Forelimb muscle (tissue), 1 donor: ENCODE measurements around the gene PACSIN1. TPM values are rescaled to one million over a fixed set of nuclear protein-coding genes. Genes with fewer than 3 reads are reported as not detected.
"Not testable (repeated sequence)": the region's sequence is repeated elsewhere in the genome, so short reads cannot be mapped to it uniquely, and the experiment has no call there.

Experiments used
- DNase-seq: peaks from one replicate; pipeline ENCODE4 v3.0.0-alpha.2; 2013; ENCODE audit warnings: low read depth
- polyA plus RNA-seq: library from polyadenylated mRNA; unstranded; fragments of 120-200 nt; gene quantifications from one replicate; pipeline ENCODE4 v1.2.1, GENCODE V29; 2013; ENCODE audit not compliant: insufficient read length

Gene PACSIN1
- polyA plus RNA-seq, 1 donor = 1.1 TPM

GRCh38 chr6:34484899-34485298 is 19.0 kb downstream of the PACSIN1 start:
- no peak for DNase-seq

GRCh38 chr6:34485321-34486060 is 19.6 kb downstream of the PACSIN1 start:
- no peak for DNase-seq

DNA sequence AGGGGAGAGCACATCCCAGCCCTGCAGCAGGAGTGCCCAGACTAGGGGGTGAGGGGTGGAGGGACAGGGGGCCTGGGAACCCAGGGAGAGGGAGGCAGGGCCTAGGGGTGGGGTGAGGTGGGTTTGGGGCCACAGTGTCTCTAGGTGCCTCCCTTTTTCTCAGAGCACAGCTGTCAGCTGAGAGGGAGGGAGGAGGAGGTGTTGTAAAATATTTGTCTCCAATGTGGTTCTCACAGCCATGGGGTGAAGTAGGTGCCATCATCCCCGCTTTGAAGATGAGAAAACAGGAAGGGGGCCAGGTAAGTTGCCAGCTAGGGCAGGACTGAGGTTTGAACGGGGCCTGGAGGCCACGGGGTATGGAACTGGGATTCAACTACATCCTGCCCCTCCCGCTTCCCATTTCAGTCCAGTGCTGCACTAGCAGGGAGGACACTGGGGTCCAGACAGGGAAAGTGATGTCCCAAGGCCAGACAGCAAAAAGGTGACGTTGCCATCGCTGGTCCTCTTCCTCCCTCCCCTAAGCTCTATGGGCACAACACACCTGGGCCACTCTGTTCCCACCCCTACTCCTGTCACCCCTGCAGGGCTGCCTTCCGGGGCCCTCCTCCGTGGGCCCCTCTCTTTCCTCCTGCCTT is 20.3 kb downstream of the PACSIN1 start:
- DNase-seq = no peak

DNA sequence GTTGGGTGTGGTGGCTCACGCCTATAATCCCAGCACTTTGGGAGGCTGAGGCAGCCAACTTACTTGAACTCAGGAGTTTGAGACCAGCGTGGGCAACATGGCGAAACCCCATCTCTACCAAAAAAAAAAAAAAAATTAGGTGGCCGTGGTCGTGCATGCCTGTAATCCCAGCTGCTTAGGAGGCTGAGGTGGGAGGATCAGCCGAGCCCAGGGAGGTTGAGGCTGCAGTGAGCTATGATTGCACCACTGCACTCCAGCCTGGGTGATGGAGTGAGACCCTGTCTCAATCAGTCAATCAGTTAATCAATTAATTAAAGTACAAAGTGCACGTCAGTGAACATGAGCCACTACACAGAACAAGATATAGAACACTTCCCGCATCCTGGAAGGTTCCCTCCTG is 21.0 kb downstream of the PACSIN1 start:
- not testable (repeated sequence) for DNase-seq

- no peak for DNase-seq
Measured at GRCh38 chr6:34487536-34487935, 21.7 kb downstream of the PACSIN1 start.

DNA sequence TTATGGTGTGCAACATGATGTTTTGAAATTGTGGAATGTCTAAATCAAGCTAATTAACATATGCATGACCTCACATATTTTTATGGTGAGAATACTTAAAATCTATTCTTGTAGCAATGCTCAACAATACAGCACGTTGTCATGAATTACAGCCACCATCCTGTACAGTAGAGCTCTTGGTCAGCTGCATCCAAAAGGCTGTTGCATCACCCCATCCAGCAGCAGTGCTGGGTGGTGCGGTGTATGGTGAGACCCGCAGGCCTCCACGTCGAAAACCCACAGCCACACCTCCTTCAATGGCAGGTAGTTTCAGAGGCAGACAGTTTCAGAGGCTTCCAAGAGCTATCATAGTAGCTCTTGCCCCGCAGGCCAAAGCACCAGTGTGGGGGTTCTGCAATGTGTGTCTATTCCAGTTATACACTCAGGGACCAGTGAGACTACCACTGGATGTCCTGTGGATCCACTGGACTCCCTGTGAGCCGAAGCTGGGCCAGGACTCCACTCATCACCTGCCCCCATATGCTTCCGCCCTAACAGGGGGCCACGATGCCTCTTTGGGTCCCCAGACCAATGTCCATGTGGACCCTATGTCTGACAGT is 23.4 kb downstream of the PACSIN1 start:
- no peak for DNase-seq

DNA sequence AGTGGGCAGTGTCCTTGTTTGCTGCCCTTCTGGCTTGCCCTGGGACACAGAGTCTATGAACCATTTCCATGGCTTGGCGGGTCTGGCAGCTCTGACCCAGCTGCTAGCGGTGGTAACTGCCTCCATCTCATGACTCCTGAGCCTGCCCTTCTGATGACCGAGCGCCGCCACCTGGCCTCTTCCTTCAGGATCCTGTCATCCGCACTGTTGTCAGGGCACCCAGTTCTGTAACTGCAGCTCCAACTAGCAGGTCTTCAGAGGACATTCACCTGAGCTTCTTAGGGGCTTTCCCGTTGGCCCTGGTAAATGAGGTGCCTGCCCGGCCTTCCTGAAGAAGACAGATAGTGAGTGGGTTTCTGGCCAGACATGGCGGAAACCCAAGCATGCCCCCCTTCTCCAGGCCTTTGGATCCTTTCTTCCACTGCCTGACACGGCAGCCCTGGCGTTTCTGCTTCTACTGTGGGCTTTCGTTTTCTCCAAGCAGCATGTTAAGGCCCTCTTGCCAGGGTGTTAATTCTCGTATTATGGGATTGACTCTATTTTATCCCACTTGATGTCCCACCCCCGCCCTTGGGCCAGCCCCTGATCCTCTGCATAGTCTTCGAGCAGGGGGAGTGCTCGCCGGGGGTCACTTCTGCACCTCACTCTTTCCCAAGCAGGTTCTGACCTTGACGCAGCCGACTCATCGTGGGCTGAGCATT is 24.7 kb downstream of the PACSIN1 start:
- DNase-seq = no peak

DNA sequence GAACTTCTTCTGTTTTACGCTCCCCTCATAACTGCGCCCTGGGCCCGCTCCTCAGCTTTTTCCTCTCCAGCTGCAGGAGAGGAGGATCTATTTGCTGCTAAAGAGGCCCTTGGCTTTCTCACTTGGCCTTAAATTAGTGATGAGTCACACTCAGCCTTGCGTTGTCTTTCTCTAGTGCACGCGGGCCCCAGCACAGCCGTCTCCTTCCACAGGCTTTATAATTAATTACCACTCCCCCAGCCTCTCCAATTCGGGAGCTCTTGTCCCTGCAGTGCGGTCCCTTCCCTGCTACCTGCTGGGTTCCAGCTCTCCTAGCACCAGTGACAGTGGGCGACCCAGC is 25.2 kb downstream of the PACSIN1 start:
- peak; percentile 67 for DNase-seq

DNA sequence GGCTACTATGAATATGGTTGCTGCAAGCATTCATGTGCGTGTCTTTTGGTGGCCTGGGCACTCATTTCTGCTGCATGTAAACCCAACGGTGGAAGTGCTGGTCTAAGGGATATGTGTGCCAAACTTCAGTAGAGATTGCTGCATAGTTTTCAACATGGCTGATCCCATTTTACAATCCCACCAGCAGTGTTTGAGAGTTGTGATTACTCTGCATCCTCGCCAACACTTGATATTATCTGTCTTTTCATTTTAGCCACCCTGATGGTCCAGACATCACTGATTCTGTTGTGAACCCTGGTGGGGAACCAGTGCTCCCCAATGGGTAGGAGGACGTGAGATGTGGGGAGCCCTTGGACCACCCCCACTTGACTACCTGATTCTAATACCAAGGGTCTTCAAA is 27.5 kb downstream of the PACSIN1 start:
- DNase-seq = no peak

- no peak for DNase-seq
Measured at GRCh38 chr6:34494973-34495372, 29.1 kb downstream of the PACSIN1 start.

DNA sequence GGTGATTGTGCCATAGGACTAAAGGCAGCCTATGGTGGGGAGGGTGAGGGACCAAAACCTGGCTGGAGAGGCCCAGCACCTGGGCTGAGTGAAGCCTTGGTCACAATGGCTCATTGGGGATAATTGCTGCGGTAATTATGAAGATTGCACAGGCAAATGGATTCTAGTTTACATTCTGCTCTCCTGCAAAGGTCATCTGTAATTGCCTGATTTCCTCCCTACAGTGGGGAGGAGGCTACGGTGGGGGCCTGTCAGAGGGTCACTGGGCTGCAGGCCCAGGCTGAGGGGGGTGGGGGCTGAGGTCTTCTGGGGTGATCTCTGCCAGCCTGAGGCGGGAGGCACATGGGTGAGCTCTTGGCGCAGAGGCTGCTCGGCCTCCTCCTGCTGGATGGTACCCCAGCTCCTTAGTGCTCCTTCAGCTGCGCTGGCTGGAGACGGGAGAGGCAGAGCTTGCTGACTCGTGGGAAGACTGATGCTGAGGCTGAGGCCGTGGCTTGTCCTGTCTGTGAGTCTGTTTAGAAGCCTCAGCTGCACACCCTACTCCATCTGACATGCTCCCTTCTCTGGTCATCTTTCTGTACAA is 30.3 kb downstream of the PACSIN1 start:
- DNase-seq = no peak

DNA sequence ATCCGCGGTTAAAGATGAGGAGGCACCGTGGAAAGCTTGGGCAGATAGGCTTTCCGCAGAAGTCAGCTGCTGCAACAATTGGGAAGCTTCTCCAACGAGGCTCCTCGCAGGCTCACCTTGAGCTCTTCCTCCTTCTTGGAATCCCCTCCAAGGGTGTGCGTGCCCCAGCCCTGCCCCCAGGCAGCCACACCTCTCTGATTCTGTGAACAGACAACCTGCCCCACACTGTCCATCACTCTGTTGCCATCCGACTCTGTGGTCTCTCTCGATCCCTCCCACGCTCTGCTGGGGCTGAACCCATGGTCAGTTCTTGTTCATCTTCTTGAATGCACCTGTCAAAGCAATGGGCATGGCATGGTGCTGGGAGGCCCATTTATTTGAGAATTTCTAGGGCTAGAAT is 31.5 kb downstream of the PACSIN1 start:
- DNase-seq = no peak

DNA sequence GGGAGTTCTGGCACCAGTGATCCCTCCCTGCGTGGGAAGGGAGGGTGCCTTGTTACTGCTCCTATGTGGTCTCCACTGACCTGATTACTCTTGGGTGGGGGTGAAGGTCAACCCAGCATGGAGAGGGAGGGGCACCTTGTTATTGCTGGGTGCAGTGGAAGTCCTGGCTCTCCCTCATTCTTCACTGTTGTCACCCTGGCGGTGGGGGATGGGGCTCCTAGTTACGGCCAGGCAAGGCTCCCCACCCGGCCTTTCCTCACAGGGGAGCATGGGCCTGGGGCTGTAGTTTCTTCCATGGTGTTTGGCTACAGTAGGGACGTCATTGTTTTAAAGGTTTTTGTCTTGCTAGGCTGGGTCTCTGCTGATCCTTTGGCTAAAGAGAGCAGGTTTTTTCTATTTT is 40.8 kb downstream of the PACSIN1 start:
- DNase-seq = no peak

GRCh38 chr6:34508425-34508824 is 42.5 kb downstream of the PACSIN1 start:
- no peak for DNase-seq

GRCh38 chr6:34509782-34510181 is 43.9 kb downstream of the PACSIN1 start:
- DNase-seq = no peak

DNA sequence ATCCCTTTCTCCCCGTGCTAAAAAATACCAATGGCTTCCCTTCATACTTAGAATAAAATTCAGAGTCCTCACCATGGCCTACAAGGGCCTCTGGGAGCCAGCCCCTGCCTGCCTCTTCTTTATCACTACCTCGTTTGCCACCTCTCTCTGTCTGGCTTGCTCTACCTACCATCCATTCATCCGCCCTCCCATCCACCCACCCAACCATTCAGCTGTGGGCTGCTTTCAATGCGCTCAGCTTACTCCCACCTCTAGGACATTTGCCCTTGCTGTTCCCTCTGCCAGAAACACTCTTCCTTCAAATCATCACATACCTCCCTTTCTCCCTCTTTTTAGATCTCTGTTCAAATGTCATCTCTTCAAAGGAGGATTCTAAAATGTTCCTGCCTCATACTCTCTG is 44.4 kb downstream of the PACSIN1 start:
- no peak for DNase-seq

DNA sequence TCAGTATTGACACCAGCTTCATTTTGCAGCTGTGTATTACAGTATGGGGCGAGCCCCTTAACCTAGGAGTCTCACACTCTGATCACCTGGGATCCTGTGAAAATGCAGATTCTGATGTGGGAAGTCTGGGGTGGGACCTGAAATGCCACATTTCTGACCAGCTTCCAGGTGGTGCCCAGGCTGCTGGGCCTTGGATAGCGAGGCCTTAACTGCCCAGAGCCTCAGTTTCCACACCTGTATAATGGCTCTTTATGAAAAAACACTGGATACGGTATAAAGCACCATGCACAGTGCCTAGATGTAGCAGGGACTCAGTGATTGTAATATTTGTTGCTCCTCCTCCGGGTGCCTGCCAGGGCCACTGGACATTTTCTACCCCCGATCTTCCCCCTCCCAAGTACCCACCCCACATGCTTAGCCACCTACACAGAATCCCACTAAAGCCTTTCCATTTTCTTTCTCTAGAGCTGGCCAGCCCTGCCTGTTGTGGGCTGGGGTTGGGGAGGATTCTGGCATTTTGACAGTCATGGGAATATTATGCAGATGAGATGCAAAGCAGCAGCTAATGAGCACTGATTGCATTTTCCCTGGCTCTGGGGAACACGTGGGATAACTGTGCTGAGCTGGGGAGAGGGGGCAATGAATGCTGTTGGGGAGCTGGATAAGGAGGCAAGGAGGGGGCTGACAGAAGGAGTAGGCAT is 45.5 kb downstream of the PACSIN1 start:
- DNase-seq = no peak

- no peak for DNase-seq
Measured at GRCh38 chr6:34511915-34512737, 46.2 kb downstream of the PACSIN1 start.

DNA sequence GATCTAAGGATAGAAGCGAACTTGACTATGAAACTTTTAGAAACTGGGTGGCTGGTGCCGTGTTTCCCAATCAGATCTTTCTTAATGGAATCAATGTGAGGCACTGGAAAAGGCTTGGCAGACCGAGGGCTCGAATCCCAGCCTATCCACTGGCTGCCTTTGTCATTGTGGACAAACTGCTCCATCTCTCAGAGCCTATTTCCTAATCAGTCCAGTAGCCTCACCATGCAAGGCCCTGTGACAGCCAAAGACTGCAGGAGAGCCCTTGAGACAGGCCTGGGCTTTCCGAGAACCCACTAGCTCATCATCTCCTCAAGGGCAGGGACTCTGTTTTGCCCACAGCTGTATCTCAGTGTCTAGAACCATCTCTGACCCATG is 46.9 kb downstream of the PACSIN1 start:
- DNase-seq = no peak

DNA sequence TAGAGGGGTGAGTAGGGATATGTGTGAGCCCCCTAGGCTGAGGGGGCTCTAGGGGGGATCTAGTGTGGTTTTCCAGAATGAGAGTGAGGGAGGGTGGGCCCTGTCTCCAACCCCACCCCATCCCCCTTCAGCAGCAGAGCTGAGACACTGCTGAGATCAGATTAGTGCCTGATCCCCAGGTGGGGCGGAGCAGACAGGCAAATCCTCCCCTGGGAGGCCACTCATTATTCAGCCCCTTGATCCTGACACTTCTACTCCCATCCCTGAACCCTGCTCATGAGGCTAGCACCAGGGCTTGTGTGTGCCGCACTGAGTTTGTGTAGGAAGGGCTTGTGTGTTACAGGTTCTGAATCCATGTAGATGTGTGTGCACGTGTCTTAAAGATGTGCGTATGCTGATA is 47.8 kb downstream of the PACSIN1 start:
- no peak for DNase-seq

GRCh38 chr6:34514112-34514511 is 48.2 kb downstream of the PACSIN1 start:
- DNase-seq = no peak
